GM15510 (cell line): Measurements from ENCODE around the gene ERICH6.

Experiments used
- POLR2A ChIP-seq: IDR thresholded peaks from 3 replicates; pipeline ENCODE4 v1.6.1; 2011; ENCODE audit warnings: borderline replicate concordance; ENCODE audit not compliant: insufficient read length; ENCODE audit errors: extremely low read depth

Gene ERICH6

GRCh38 chr3:150703756-150704344 lies at the start of gene ERICH6:
Gene ERICH6, minus strand, starts transcription at chr3:150703920. Its CDS starts 22 bp downstream, at chr3:150703898.
- TF ChIP-seq POLR2A = peak; percentile 62

- no peak for TF ChIP-seq POLR2A
Observed at GRCh38 chr3:150751781-150752263, 48.1 kb upstream of the ERICH6 start.

GRCh38 chr3:150749255-150749654 lies 45.5 kb upstream of the ERICH6 start:
- no peak for TF ChIP-seq POLR2A

- TF ChIP-seq POLR2A = no peak
Observed at GRCh38 chr3:150748684-150749047, 44.9 kb upstream of the ERICH6 start.

- TF ChIP-seq POLR2A = no peak
Observed at GRCh38 chr3:150747886-150748683, 44.4 kb upstream of the ERICH6 start.

GRCh38 chr3:150746791-150747590 lies 43.3 kb upstream of the ERICH6 start:
- no peak for TF ChIP-seq POLR2A

- no peak for TF ChIP-seq POLR2A
Observed at GRCh38 chr3:150745832-150746231, 42.1 kb upstream of the ERICH6 start.

GRCh38 chr3:150744919-150745211 lies 41.1 kb upstream of the ERICH6 start:
- TF ChIP-seq POLR2A = no peak

- no peak for TF ChIP-seq POLR2A
Observed at GRCh38 chr3:150744041-150744918, 40.6 kb upstream of the ERICH6 start.

GRCh38 chr3:150743508-150743907 lies 39.8 kb upstream of the ERICH6 start:
- no peak for TF ChIP-seq POLR2A

- TF ChIP-seq POLR2A = no peak
Observed at GRCh38 chr3:150742679-150743078, 39.0 kb upstream of the ERICH6 start.

- no peak for TF ChIP-seq POLR2A
Observed at GRCh38 chr3:150742141-150742523, 38.4 kb upstream of the ERICH6 start.

GRCh38 chr3:150741497-150742140 lies 37.9 kb upstream of the ERICH6 start:
- TF ChIP-seq POLR2A = no peak
